ENCODE data around the gene RAPGEF6. TPM values are rescaled to one million over a fixed set of nuclear protein-coding genes. Genes with fewer than 3 reads are reported as not detected.

RAPGEF6 gene
- polyA plus RNA-seq, 1 donor from 2014 or later: 121 TPM

DNA sequence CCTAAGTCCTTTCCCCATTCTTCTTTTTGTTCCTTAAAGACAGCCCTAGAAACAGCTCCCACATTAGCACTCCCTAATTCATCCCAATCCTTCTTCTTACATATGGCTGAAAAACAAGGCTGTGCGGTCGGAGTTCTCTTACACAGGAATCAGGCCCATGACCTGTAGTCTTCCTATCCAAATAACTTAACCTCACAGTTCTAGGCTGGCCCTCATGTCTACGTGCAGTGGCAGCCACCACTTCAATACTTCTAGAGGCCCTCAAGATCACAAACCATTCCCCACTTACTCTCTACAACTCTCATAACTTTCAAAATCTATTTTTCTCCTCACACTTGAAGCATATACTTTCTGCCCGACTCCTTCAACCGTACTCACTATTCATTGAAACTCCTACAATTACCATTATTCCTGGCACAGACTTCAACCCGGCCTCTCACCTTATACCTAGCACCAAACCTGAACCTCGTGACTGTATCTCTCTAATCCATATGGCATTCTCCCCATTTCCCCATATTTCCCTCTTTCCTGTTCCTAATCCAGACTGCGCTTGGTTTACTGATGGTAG, 59.3 kb downstream of the RAPGEF6 start:
- H3K4me2 ChIP-seq (ENCODE audit: low read length): no peak overlapping the region
- H3K27me3 ChIP-seq (ENCODE audit: insufficient read depth, low read depth, low read length): no peaks in the 10 kb centered on the region
- no peak overlapping the region for H3K9ac ChIP-seq (ENCODE audit: low read length)
- H3K4me3 ChIP-seq (ENCODE audit: low read length): no peak overlapping the region
- no peaks in the 10 kb centered on the region for H3K9me3 ChIP-seq (ENCODE audit: low read length)
- H4K20me1 ChIP-seq (ENCODE audit: insufficient read depth): no peaks in the 10 kb centered on the region
- TF ChIP-seq, protein P1, sequence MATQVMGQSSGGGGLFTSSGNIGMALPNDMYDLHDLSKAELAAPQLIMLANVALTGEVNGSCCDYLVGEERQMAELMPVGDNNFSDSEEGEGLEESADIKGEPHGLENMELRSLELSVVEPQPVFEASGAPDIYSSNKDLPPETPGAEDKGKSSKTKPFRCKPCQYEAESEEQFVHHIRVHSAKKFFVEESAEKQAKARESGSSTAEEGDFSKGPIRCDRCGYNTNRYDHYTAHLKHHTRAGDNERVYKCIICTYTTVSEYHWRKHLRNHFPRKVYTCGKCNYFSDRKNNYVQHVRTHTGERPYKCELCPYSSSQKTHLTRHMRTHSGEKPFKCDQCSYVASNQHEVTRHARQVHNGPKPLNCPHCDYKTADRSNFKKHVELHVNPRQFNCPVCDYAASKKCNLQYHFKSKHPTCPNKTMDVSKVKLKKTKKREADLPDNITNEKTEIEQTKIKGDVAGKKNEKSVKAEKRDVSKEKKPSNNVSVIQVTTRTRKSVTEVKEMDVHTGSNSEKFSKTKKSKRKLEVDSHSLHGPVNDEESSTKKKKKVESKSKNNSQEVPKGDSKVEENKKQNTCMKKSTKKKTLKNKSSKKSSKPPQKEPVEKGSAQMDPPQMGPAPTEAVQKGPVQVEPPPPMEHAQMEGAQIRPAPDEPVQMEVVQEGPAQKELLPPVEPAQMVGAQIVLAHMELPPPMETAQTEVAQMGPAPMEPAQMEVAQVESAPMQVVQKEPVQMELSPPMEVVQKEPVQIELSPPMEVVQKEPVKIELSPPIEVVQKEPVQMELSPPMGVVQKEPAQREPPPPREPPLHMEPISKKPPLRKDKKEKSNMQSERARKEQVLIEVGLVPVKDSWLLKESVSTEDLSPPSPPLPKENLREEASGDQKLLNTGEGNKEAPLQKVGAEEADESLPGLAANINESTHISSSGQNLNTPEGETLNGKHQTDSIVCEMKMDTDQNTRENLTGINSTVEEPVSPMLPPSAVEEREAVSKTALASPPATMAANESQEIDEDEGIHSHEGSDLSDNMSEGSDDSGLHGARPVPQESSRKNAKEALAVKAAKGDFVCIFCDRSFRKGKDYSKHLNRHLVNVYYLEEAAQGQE (IDR thresholded peaks at IDR 0.05; ENCODE audit: borderline replicate concordance): no peak
- TF ChIP-seq POLR2AphosphoS5 (IDR thresholded peaks at IDR 0.05) (no peak), MXI1 (conservative IDR thresholded peaks at IDR 0.05; ENCODE audit: poor library complexity, severe bottlenecking) (no peak), RAD21 (conservative IDR thresholded peaks at IDR 0.05) (no peak)
- no peaks in the 10 kb centered on the region for H3F3A ChIP-seq (ENCODE audit: insufficient read depth, low read length, poor library complexity, severe bottlenecking)
- no peak overlapping the region for H2AFZ ChIP-seq (ENCODE audit: low read depth, low read length)
- H3K36me3 ChIP-seq (ENCODE audit: insufficient read depth, low read length): no peaks in the 10 kb centered on the region
- no peak overlapping the region for H3K27ac ChIP-seq (ENCODE audit: low read length)
- H3K9me2 ChIP-seq (ENCODE audit: insufficient read depth, low read length): no peaks in the 10 kb centered on the region
- no peaks in the 10 kb centered on the region for H3K79me2 ChIP-seq (replicated peaks; ENCODE audit: insufficient read depth, low read length)

DNA sequence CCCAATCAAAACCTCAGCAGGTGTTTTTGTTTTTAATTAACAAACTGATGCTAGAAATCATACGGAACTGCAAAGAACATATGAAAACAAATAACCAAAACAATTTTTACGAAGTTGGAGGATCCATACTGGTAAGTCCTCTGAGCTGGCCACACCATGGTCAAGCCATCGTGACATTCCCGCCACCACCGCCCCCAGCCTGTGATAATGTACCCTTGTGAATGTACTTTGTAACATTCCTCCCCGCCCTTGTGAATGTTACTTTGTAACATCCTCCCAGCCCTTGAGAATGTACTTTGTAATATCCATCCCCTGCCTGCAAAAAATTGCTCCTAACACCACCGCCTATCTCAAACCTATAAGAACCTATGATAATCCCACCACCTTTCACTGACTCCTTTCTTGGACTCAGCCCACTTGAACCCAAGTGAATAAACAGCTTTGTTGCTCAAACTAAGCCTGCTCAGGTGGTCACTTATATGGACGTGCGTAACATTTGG, 63.3 kb downstream of the RAPGEF6 start:
- Histone ChIP-seq H3K27ac (ENCODE audit: low read length) (no peak overlapping the region), H3F3A (ENCODE audit: insufficient read depth, low read length, poor library complexity, severe bottlenecking) (no peaks in the 10 kb centered on the region), H4K20me1 (ENCODE audit: insufficient read depth) (no peaks in the 10 kb centered on the region), H3K4me3 (ENCODE audit: low read length) (no peak overlapping the region), H3K4me2 (ENCODE audit: low read length) (no peak overlapping the region), H3K27me3 (ENCODE audit: insufficient read depth, low read depth, low read length) (no peaks in the 10 kb centered on the region), H3K36me3 (ENCODE audit: insufficient read depth, low read length) (no peaks in the 10 kb centered on the region), H3K9me3 (ENCODE audit: low read length) (no peaks in the 10 kb centered on the region), H2AFZ (ENCODE audit: low read depth, low read length) (no peak overlapping the region), H3K9ac (ENCODE audit: low read length) (no peak overlapping the region), H3K79me2 (replicated peaks; ENCODE audit: insufficient read depth, low read length) (no peaks in the 10 kb centered on the region), H3K9me2 (ENCODE audit: insufficient read depth, low read length) (no peaks in the 10 kb centered on the region)
- TF ChIP-seq SMC3 (conservative IDR thresholded peaks at IDR 0.05; ENCODE audit: poor library complexity) (no peak), TAF1 (IDR thresholded peaks at IDR 0.05; ENCODE audit: low read depth) (no peak), RAD21 (conservative IDR thresholded peaks at IDR 0.05) (no peak), CTCF (IDR thresholded peaks at IDR 0.05; ENCODE audit: poor library complexity, severe bottlenecking) (no peak), EZH2 (IDR thresholded peaks at IDR 0.05; ENCODE audit: borderline replicate concordance, insufficient read depth, low read length, poor library complexity, severe bottlenecking) (no peak), EP300 (conservative IDR thresholded peaks at IDR 0.05; ENCODE audit: poor library complexity, severe bottlenecking) (no peak), POLR2AphosphoS5 (IDR thresholded peaks at IDR 0.05) (no peak), MXI1 (conservative IDR thresholded peaks at IDR 0.05; ENCODE audit: poor library complexity, severe bottlenecking) (no peak)
- TF ChIP-seq, protein P1 (IDR thresholded peaks at IDR 0.05; ENCODE audit: borderline replicate concordance): no peak

Measured in neural cell (in vitro differentiated cells).